Kidney tubule cell (primary cell): Measurements from ENCODE around the gene RNPEP.
"Not testable (repeated sequence)": the region's sequence is repeated elsewhere in the genome, so short reads cannot be mapped to it uniquely, and the experiment has no call there.

Experiments used
- DNase-seq: peaks from one replicate; pipeline ENCODE4 v3.0.0-alpha.2; 2018; ENCODE audit warnings: low spot score

Gene RNPEP

GRCh38 chr1:201962382-201962781, 20.1 kb upstream of the RNPEP start:
- DNase-seq, result not testable (repeated sequence)

GRCh38 chr1:201964261-201964660, 18.2 kb upstream of the RNPEP start:
- DNase-seq, result peak; percentile 62

- DNase-seq, result peak; percentile 67
These were observed 16.3 kb upstream of the RNPEP start for GRCh38 chr1:201966171-201966570.

- DNase-seq, result no peak
These were observed 14.1 kb upstream of the RNPEP start for GRCh38 chr1:201968202-201968925.

- peak; percentile 82 for DNase-seq
These were observed 11.9 kb upstream of the RNPEP start for GRCh38 chr1:201970334-201971159.

GRCh38 chr1:201982082-201982622, 296 bp upstream of the RNPEP start:
- DNase-seq, result no peak

- DNase-seq, result no peak
These were observed 945 bp downstream of the RNPEP start for GRCh38 chr1:201983380-201983805.

- DNase-seq, result no peak
These were observed 2.0 kb downstream of the RNPEP start for GRCh38 chr1:201984446-201984845.

GRCh38 chr1:201985355-201985754, 2.9 kb downstream of the RNPEP start:
- no peak for DNase-seq

- DNase-seq, result no peak
These were observed 6.2 kb downstream of the RNPEP start for GRCh38 chr1:201988601-201989000.

- DNase-seq, result no peak
These were observed 7.1 kb downstream of the RNPEP start for GRCh38 chr1:201989354-201990128.

GRCh38 chr1:201990427-201990826, 8.0 kb downstream of the RNPEP start:
- DNase-seq, result no peak

- peak; percentile 78 for DNase-seq
These were observed 17.3 kb downstream of the RNPEP start for GRCh38 chr1:201999625-202000238.

GRCh38 chr1:202002507-202002906, 20.1 kb downstream of the RNPEP start:
- peak; percentile 60 for DNase-seq

GRCh38 chr1:202004711-202005110, 22.3 kb downstream of the RNPEP start:
- no peak for DNase-seq

- DNase-seq, result peak; percentile 24
These were observed 23.5 kb downstream of the RNPEP start for GRCh38 chr1:202005958-202006357.

GRCh38 chr1:202007304-202007703, 24.9 kb downstream of the RNPEP start:
- peak; percentile 10 for DNase-seq

GRCh38 chr1:202007805-202008489, 25.5 kb downstream of the RNPEP start:
- DNase-seq, result peak; percentile 85

- peak; percentile 90 for DNase-seq
These were observed 27.1 kb downstream of the RNPEP start for GRCh38 chr1:202009326-202010179.
